ENCODE results near the gene SRMS. TPM values are rescaled to one million over a fixed set of nuclear protein-coding genes. Genes with fewer than 3 reads are reported as not detected.

Gene SRMS
- total RNA-seq, 4 donors from 2014 or later, result not detected

DNA sequence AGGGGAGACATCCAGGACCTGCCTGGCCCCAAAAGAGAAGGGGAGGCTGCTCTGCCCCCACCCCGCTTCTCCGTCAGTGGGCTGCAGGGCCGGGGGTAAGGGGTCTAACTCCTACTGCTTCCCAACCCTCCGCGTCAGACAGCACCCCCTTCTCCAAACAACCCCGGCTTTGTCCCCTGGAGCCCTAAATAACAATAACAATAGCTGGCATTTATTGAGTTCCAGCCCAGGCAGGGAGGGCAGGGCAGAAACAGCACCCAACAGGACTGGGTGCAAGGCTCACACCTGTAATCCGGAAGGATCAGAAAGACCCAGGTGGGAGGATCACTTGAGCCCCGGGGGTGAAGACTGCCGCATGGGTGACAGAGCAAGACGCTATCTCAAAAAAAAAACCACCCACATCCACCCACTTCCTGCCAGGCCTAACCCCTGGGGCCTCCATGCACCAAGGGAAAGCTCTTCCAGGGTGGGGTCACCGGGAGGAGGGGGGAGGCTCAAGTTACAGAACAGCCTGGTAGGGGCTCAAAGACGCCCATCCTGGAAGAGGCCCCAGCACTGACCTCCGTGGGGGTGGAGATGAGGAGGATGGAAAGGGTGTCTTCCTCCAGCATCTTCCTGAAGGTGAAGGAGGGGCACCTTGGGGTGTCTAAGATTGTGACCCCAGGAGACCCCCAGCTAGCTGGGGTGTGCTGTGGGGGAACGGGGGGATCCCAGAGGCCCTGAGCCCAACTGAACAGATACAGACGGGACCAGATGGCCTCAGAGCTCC, 5.1 kb upstream of the SRMS start:
- TF ChIP-seq, protein P1, sequence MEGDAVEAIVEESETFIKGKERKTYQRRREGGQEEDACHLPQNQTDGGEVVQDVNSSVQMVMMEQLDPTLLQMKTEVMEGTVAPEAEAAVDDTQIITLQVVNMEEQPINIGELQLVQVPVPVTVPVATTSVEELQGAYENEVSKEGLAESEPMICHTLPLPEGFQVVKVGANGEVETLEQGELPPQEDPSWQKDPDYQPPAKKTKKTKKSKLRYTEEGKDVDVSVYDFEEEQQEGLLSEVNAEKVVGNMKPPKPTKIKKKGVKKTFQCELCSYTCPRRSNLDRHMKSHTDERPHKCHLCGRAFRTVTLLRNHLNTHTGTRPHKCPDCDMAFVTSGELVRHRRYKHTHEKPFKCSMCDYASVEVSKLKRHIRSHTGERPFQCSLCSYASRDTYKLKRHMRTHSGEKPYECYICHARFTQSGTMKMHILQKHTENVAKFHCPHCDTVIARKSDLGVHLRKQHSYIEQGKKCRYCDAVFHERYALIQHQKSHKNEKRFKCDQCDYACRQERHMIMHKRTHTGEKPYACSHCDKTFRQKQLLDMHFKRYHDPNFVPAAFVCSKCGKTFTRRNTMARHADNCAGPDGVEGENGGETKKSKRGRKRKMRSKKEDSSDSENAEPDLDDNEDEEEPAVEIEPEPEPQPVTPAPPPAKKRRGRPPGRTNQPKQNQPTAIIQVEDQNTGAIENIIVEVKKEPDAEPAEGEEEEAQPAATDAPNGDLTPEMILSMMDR (IDR thresholded peaks at IDR 0.05), result no peak
- DNase-seq (ENCODE audit: low spot score), result no peak
- ATAC-seq (ENCODE audit: low FRiP score), result no peak

DNA sequence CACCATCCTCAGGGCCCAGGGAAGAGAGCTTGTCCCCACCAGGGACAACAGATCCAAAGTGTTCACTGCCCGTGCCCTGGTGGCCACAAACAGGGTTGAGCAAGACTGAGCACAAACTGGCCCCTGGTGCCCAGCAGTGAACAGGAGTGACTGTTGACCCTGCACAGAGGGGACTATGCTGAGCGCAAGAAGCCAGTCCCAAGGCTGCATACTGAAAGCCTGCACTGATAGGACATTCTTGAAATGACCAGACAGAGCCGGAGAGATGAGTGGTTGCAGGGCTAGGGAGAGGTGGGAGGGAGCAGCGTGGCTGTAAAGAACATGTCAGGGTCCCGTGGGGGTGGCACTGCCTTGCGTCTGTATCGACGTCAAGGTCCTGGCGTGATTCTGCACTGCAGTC, 3.5 kb upstream of the SRMS start:
- DNase-seq (ENCODE audit: low spot score), result no peak
- no peak for ATAC-seq (ENCODE audit: low FRiP score)
- TF ChIP-seq, protein P1 (IDR thresholded peaks at IDR 0.05), result no peak

DNA sequence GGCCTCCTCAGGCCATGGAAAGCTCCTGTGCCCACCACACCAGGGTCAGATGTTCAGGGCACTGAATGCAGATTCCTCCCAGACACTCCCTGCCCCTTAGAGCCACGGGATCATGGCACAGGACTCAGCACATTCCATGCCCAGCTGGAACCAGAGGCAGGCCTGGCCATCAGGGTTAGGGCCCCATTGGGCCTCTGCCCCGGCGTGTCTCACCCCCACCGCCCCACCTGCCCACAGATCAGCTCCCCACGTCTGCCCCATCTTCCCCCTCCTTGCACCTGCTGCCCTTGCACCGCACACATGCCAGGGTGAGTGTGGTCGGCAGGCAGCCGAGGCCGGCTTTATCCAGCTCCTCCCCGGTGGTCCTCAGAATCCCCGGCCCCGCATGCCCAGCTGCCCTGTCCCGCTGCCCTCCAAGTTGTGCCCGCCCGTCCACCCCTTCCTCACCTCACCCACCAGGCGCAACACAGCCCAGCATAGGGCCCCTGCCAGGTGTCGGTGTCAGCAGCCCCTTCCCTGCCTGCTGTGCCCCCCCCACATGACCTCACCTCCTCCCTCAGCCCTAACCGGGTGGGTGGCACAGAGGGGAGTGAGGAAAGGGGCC, 2.2 kb upstream of the SRMS start:
- DNase-seq (ENCODE audit: low spot score) (no peak), ATAC-seq (ENCODE audit: low FRiP score) (no peak)
- TF ChIP-seq, protein P1 (IDR thresholded peaks at IDR 0.05), result no peak

DNA sequence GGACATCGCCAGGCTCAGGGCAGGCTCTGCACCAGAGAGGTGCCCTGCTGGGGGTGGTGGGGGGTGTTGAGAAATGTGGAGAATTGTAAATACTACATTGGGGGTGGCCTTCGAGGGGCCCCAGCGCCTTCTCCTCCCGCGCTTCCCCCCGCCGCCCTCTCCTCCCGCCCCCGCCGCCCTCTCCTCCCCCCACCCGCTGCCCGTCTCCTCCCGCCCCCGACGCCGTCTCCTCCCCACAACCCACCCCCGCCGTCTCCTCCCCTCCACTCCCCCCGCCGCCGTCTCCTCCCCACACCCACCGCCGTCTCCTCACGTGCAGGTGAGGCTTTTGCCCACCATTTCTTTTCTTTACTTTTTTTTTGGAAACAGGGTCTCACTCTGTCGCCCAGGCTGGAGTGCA, 1.5 kb upstream of the SRMS start:
- ATAC-seq (ENCODE audit: low FRiP score) (no peak), DNase-seq (ENCODE audit: low spot score) (no peak)
- TF ChIP-seq, protein P1 (IDR thresholded peaks at IDR 0.05), result no peak

DNA sequence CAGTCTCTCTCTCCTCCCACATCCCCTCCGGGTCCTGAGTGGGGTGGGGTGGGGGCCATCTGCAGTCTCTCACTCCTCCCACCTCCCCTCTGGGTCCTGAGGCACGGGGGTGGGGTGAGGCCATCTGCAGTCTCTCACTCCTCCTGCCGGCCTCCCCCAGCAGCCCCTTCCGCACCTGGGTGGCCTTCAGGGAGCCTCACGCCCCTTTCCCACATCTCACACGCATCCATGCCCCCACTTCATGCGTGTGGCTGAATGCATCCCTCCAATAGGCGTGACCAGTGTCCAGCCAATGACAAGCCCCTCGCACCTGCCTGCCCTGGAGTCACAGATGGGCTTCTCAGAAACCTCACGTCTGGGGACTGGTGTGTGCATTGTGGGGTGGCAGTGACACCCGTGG, 993 bp upstream of the SRMS start:
- no peak for DNase-seq (ENCODE audit: low spot score)
- TF ChIP-seq, protein P1 (IDR thresholded peaks at IDR 0.05), result no peak
- no peak for ATAC-seq (ENCODE audit: low FRiP score)

DNA sequence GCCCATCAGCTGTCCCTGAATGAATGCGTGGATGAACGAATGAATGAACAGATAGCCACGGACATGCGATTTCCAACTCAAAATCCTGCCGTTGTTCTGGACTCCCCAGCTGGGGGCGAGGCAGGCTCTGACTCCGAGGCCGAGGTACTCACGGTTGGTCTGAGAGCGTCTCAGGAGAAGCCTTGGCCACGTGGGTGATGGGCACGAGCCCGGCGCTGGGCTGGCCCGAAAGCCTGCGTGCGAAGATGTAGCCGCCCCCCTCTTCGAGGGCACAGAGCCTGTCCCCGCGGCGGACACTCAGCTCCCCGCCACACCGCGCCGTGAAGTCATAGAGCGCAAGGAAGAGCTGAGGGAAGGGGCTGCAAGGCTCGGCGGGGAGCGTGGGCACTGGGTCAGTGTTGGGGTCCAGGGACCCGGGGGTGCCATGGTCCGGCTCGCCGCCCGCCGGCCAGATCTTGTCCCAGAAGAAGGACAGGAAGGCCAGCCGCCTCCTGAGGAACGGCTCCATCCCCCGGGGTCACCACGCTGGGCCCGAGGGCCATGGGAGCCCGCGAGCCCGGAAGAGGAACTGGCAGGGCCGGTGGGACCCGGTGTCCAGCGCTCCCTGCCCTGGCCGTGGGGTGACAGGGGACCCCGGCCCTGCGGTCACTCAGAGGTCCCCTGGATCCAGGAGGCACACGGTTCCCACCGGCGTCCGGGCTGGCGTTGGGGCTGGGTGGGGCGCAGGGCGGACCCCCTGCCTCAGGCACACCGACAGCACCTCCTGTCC, 409 bp downstream of the SRMS start:
- TF ChIP-seq, protein P1 (IDR thresholded peaks at IDR 0.05), result no peak
- DNase-seq (ENCODE audit: low spot score) (no peak), ATAC-seq (ENCODE audit: low FRiP score) (no peak)

Data from omental fat pad (tissue), 4 donors.